Activated CD4-positive, alpha-beta T cell treated with anti-CD3 and anti-CD28 coated beads, Interleukin-2, amount 10 ng/mL, durations not matched to agents 7 days and 5 days (primary cell): Measurements from ENCODE around the gene LZTR1. TPM values are rescaled to one million over a fixed set of nuclear protein-coding genes. Genes with fewer than 3 reads are reported as not detected.

Experiments used
- CTCF ChIA-PET: fragments of 350-600 bp; sonication (Branson Sonifier 250); formaldehyde crosslinking; loops from one replicate; lab custom pipeline; 2021; ENCODE audit warnings: antibody characterized with exemption; lab: Charles Lee
- POLR2A ChIA-PET: fragments of 350-600 bp; sonication (Branson Sonifier 250); formaldehyde crosslinking; loops from one replicate; lab custom pipeline; 2021; ENCODE audit warnings: antibody characterized with exemption; lab: Charles Lee
- DNase-seq: peaks from one replicate; pipeline ENCODE4 v3.0.0-alpha.2; 2020
- H3K27ac Mint-ChIP-seq: one replicate; pipeline ENCODE4 v1.8.0; 2021; ENCODE audit warnings: mild to moderate bottlenecking, moderate library complexity, mixed read lengths
- H3K27me3 Mint-ChIP-seq: one replicate; pipeline ENCODE4 v1.8.0; 2021; ENCODE audit warnings: mixed read lengths
- H3K36me3 Mint-ChIP-seq: one replicate; pipeline ENCODE4 v1.8.0; 2021; ENCODE audit warnings: low read depth, mixed read lengths
- H3K4me1 Mint-ChIP-seq: one replicate; pipeline ENCODE4 v1.8.0; 2021; ENCODE audit warnings: mixed read lengths
- H3K4me3 Mint-ChIP-seq: one replicate; pipeline ENCODE4 v1.8.0; 2021; ENCODE audit warnings: mild to moderate bottlenecking, moderate library complexity, mixed read lengths
- H3K9me3 Mint-ChIP-seq: one replicate; pipeline ENCODE4 v1.8.0; 2021; ENCODE audit warnings: mixed read lengths
- total RNA-seq, 2 experiments: library from RNA; stranded (reverse); gene quantifications; one replicate each; pipeline ENCODE4 v1.2.3, GENCODE V29; 2021

The LZTR1 gene
- total RNA-seq, 2 experiments from 2014 or later, result 62.0 to 66.4 TPM

GRCh38 chr22:20992456-20993303, 10.6 kb downstream of the LZTR1 start:
- no peak for DNase-seq
- ChIA-PET CTCF (no interaction called here), POLR2A (no interaction called here)
- peaks cover 10% of the 10 kb centered on the region for H3K4me1 Mint-ChIP-seq
- no peak overlapping the region for H3K4me3 Mint-ChIP-seq
- H3K27me3 Mint-ChIP-seq, result no peaks in the 10 kb centered on the region
- H3K36me3 Mint-ChIP-seq, result peaks cover 6% of the 10 kb centered on the region
- no peaks in the 10 kb centered on the region for H3K9me3 Mint-ChIP-seq
- H3K27ac Mint-ChIP-seq, result no peak overlapping the region

GRCh38 chr22:20993304-20994127, 11.4 kb downstream of the LZTR1 start:
- ChIA-PET CTCF (interaction anchor here (2.3 kb wide), 1 partner anchor 11 kb away, joined by 7 read pairs; the partner anchor contains the start of gene LZTR1), POLR2A (no interaction called here)
- H3K4me1 Mint-ChIP-seq, result peaks cover 10% of the 10 kb centered on the region
- peaks cover 4% of the 10 kb centered on the region for H3K36me3 Mint-ChIP-seq
- no peaks in the 10 kb centered on the region for H3K9me3 Mint-ChIP-seq
- no peak overlapping the region for H3K27ac Mint-ChIP-seq
- no peak for DNase-seq
- H3K27me3 Mint-ChIP-seq, result no peaks in the 10 kb centered on the region
- no peak overlapping the region for H3K4me3 Mint-ChIP-seq

- Mint-ChIP-seq H3K36me3 (peaks cover 4% of the 10 kb centered on the region), H3K9me3 (no peaks in the 10 kb centered on the region), H3K4me1 (peaks cover 11% of the 10 kb centered on the region), H3K4me3 (no peak overlapping the region), H3K27ac (no peak overlapping the region), H3K27me3 (no peaks in the 10 kb centered on the region)
- ChIA-PET CTCF (interaction anchor here (2.3 kb wide), 1 partner anchor 12 kb away, joined by 7 read pairs; the partner anchor contains the start of gene LZTR1), POLR2A (no interaction called here)
- DNase-seq, result no peak
Measured at GRCh38 chr22:20994128-20994901, 12.2 kb downstream of the LZTR1 start.

DNA sequence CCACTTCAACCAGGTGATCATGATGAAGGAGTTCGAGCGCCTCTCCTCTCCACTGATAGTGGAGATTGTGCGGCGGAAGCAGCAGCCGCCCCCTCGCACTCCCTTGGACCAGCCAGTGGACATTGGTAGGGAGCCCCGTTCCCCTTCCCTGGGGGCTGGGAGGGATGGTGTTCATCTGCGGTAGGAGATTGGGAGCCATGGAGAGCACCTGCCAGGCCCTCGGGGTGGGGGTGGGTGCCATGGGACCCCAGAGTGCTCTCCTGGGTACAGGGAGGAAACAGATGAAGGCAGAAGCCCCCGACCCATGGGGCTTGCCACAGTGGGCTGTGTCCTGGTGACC, 12.8 kb downstream of the LZTR1 start:
- no peaks in the 10 kb centered on the region for H3K9me3 Mint-ChIP-seq
- peaks cover 4% of the 10 kb centered on the region for H3K36me3 Mint-ChIP-seq
- POLR2A ChIA-PET, result no interaction called here
- DNase-seq, result no peak
- no peak overlapping the region for H3K27ac Mint-ChIP-seq
- peaks cover 7% of the 10 kb centered on the region for H3K4me1 Mint-ChIP-seq
- H3K4me3 Mint-ChIP-seq, result no peak overlapping the region
- no peaks in the 10 kb centered on the region for H3K27me3 Mint-ChIP-seq
- CTCF ChIA-PET, result interaction anchor here (2.3 kb wide), 1 partner anchor 13 kb away, joined by 7 read pairs; the partner anchor contains the start of gene LZTR1

GRCh38 chr22:20995329-20996030, 13.4 kb downstream of the LZTR1 start:
- no peak overlapping the region for H3K4me3 Mint-ChIP-seq
- CTCF ChIA-PET, result interaction anchor here (2.3 kb wide), 1 partner anchor 13 kb away, joined by 7 read pairs; the partner anchor contains the start of gene LZTR1
- peaks cover 7% of the 10 kb centered on the region for H3K4me1 Mint-ChIP-seq
- no peak overlapping the region for H3K27ac Mint-ChIP-seq
- H3K27me3 Mint-ChIP-seq, result no peaks in the 10 kb centered on the region
- POLR2A ChIA-PET, result no interaction called here
- no peak for DNase-seq
- H3K36me3 Mint-ChIP-seq, result peaks cover 4% of the 10 kb centered on the region
- no peaks in the 10 kb centered on the region for H3K9me3 Mint-ChIP-seq

- ChIA-PET POLR2A (no interaction called here), CTCF (interaction anchor here (2.3 kb wide), 1 partner anchor 14 kb away, joined by 7 read pairs; the partner anchor contains the start of gene LZTR1)
- Mint-ChIP-seq H3K36me3 (peaks cover 5% of the 10 kb centered on the region), H3K9me3 (no peaks in the 10 kb centered on the region), H3K4me3 (no peak overlapping the region), H3K27ac (no peak overlapping the region), H3K27me3 (no peaks in the 10 kb centered on the region), H3K4me1 (peaks cover 12% of the 10 kb centered on the region)
- no peak for DNase-seq
Measured at GRCh38 chr22:20996031-20996410, 13.9 kb downstream of the LZTR1 start.

DNA sequence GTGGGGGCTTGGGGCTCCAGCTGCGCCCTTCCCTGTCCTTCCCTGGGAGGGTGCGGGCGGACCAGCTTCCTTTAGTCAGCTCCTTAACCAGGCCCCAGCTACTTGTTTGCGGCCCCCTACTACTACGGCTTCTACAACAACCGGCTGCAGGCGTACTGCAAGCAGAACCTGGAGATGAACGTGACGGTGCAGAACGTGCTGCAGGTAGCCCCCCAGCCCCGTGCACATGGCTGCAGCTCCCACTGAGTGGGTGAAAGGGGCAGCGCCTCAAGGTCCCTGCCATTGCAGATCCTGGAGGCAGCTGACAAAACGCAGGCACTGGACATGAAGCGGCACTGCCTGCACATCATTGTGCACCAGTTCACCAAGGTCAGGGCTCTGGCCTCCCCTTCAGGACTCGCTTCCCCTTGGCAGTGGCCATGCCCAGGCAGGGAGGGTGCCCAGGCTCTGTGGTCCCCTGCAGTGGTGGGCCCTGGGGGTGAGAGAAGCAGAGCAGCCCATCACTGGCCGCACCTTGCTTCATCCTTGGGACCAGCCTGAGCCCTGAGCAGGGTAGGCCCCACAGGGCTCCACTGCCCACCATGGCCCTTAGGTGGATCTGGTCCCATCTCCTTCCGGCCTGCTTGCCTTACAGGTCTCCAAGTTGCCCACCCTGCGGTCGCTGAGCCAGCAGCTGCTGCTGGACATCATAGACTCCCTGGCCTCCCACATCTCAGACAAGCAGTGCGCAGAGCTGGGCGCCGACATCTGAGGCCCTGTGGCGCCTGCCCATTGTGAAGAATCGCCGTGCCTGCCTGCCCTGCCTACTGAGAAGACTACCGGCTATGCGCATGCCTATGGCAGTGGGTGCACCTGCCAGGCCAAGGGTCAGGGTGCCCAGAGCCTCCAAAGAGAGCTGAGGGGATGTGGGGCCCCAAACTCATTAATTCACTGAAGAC, 14.8 kb downstream of the LZTR1 start:
- H3K4me1 Mint-ChIP-seq, result peaks cover 12% of the 10 kb centered on the region
- no peak overlapping the region for H3K27ac Mint-ChIP-seq
- POLR2A ChIA-PET, result no interaction called here
- no peak overlapping the region for H3K4me3 Mint-ChIP-seq
- no peaks in the 10 kb centered on the region for H3K27me3 Mint-ChIP-seq
- no peak for DNase-seq
- CTCF ChIA-PET, result interaction anchor here (0.6 kb wide), 1 partner anchor 9 kb away, joined by 3 read pairs; no protein-coding TSS in a partner anchor
- H3K36me3 Mint-ChIP-seq, result peaks cover 8% of the 10 kb centered on the region
- no peaks in the 10 kb centered on the region for H3K9me3 Mint-ChIP-seq

DNA sequence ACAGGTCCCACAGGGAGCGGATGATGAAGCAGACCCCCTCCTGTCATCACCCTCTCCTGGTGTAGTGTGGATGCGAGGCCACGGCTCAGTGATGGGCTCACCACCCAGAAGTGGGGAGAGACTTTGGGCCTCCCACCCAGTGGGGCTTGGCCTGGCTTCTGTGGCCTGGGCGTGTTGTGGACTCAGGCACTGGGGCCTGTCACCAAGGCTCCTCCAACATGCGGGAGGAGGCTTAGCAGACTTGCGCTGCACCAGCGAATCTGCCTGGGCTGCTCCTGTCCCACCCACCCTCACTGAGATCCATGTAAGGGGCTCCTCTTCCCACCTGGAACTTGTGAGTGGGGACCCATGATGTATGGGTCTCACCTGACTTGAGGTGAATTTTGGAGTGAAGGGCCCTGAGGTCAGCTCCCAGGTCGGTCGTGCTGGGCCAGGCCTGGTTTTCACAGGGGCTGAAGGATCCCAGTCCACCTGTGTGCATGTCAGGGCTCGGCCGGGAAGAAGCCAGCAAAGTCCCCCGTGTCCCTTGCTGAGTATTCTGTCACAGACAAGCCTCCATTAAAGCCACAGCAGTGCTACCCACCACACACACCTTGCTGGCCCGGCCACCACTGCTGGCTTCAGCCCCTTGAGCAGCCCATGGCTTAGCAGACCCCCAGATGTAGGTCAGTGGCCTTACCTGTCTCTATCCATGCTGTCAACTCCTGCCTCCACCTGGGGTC, 15.6 kb downstream of the LZTR1 start:
- DNase-seq, result no peak
- ChIA-PET POLR2A (no interaction called here), CTCF (no interaction called here)
- H3K4me3 Mint-ChIP-seq, result no peak overlapping the region
- no peaks in the 10 kb centered on the region for H3K9me3 Mint-ChIP-seq
- H3K4me1 Mint-ChIP-seq, result peaks cover 12% of the 10 kb centered on the region
- no peaks in the 10 kb centered on the region for H3K27me3 Mint-ChIP-seq
- no peak overlapping the region for H3K27ac Mint-ChIP-seq
- peaks cover 7% of the 10 kb centered on the region for H3K36me3 Mint-ChIP-seq

DNA sequence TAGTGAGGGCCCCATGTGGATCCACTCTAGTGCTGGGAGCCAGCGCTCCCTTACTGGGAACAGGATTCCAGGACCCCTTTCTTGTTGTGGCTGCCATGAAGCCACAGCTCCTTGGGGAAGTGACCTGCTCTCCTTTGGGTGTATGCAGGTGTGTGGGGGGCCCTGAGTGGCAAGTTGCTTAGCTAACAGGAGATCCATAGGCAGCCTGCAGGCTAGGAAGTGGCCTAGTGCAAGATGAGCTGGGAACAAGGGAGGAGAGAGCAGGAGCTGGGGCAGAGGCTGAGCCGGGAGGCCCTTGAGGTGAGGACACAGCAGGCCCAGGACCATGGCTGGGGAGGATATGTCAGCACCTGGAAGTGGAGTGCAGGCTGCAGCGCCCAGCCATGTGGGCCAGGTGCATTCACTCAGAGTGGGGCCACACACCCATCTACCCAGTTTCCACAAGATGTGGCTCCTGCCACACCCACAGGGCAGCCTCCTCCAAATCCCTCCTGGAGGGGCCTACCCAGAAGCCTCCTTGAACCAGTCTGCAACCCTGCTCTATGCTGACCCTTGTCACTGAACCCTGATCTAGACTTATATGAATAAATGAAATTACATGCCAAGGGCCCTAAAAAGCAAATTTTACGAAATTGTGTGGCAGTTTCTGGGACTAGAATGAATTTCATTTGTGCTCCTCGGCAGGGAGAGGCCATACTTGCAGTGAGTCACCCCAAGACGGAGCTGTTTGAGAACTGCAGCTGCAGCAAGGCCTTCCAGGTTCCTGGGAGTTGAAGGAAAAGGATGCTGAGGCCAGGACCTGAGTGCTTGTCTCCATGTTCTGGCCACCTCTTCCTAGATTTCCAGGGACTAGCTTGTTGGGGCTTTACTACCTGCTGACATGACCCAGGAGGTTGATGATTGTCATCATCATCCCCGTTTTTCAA, 16.6 kb downstream of the LZTR1 start:
- POLR2A ChIA-PET, result no interaction called here

More for the DNA sequence above, 16.6 kb downstream of the LZTR1 start:
- CTCF ChIA-PET, result interaction anchor here (1.0 to 1.5 kb wide), 3 partner anchors 16 to 44 kb away, joined by 3 read pairs; partner anchors contain the start of gene LZTR1
- peaks cover 5% of the 10 kb centered on the region for H3K36me3 Mint-ChIP-seq
- H3K27ac Mint-ChIP-seq, result peak overlapping the region; percentile 66
- no peak for DNase-seq
- H3K4me1 Mint-ChIP-seq, result peaks cover 21% of the 10 kb centered on the region
- H3K9me3 Mint-ChIP-seq, result no peaks in the 10 kb centered on the region
- no peaks in the 10 kb centered on the region for H3K27me3 Mint-ChIP-seq
- no peak overlapping the region for H3K4me3 Mint-ChIP-seq
